GM13977 (cell line): ENCODE measurements around the gene EMILIN2.
"Not testable (repeated sequence)": the region's sequence is repeated elsewhere in the genome, so short reads cannot be mapped to it uniquely, and the experiment has no call there.

Experiments
- DNase-seq: peaks from one replicate; pipeline ENCODE4 v3.0.0; 2012; ENCODE audit warnings: low spot score
- in situ Hi-C: fragments of 300-500 bp; cut with MboI; formaldehyde crosslinking; loops from one replicate; pipeline ENCODE4 v1.12.0; 2022; ENCODE audit warnings: low sequenced_read_pairs, low pct_unique_long_range_greater_than_20kb, mixed read lengths, inconsistent platforms; ENCODE audit not compliant: unreplicated experiment
- TF ChIP-seq, protein P1 (sequence below): IDR thresholded peaks from 2 replicates; pipeline ENCODE4 v1.5.1; 2012; ENCODE audit warnings: mild to moderate bottlenecking, control low read depth; ENCODE audit not compliant: insufficient read depth; ENCODE audit errors: extremely low read depth, missing control alignments

The EMILIN2 gene

GRCh38 chr18:2846636-2847316 lies at the start of gene EMILIN2:
EMILIN2 (plus strand) TSS chr18:2847006; CDS start chr18:2847189, 183 bp downstream.
- TF ChIP-seq, protein P1, sequence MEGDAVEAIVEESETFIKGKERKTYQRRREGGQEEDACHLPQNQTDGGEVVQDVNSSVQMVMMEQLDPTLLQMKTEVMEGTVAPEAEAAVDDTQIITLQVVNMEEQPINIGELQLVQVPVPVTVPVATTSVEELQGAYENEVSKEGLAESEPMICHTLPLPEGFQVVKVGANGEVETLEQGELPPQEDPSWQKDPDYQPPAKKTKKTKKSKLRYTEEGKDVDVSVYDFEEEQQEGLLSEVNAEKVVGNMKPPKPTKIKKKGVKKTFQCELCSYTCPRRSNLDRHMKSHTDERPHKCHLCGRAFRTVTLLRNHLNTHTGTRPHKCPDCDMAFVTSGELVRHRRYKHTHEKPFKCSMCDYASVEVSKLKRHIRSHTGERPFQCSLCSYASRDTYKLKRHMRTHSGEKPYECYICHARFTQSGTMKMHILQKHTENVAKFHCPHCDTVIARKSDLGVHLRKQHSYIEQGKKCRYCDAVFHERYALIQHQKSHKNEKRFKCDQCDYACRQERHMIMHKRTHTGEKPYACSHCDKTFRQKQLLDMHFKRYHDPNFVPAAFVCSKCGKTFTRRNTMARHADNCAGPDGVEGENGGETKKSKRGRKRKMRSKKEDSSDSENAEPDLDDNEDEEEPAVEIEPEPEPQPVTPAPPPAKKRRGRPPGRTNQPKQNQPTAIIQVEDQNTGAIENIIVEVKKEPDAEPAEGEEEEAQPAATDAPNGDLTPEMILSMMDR = no peak
- in situ Hi-C loops = no loop called here
- DNase-seq = peak; percentile 87

GRCh38 chr18:2797951-2798350 lies 48.9 kb upstream of the EMILIN2 start:
- in situ Hi-C loops = no loop called here
- DNase-seq = peak; percentile 16
- TF ChIP-seq, protein P1 = no peak

GRCh38 chr18:2799369-2799768 lies 47.4 kb upstream of the EMILIN2 start:
- in situ Hi-C loops = no loop called here
- no peak for DNase-seq
- TF ChIP-seq, protein P1 = no peak

DNA sequence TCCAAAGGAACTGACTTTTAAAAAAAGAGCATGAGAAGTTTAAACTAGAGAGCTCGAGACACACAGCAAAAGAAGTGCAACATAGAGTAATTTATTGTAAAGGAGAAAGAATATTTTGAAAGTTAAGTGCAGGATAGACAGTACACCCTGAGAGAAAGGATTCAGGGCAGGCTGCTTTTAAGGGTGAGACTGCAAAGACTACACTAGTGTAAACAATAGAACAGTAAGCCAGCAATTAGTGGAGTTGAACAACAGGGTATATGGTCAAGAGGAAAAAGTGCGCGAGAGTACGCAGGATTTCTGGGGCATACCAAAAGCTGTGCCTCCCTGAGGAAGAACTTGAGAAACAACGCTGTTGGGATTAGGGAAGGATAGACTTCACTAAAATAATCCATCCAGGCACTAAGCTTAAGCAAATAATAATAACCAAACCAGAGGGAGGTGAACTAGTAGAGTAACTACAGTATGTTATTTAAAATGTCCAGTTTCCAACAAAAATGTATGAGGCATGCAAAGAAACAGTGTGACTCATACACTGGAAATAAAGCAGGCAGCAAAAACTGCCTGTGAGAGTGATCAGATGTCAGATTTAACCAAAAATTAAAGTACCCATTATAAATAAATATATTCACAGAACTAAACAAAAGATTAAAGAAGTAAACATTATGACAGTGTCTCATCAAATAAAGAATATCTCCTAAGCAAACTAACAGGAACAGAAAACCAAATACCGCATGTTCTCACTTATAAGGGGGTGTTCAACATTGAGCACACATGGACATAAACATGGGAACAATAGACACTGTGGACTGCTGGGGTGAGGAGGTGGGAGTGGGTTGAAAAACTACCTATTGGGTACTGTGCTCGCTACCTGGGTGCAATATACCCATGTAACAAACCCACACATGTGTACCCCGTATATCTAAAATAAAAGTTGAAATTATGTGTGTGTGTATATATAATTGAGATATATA lies 40.5 kb upstream of the EMILIN2 start:
- TF ChIP-seq, protein P1 = no peak
- in situ Hi-C loops = no loop called here
- DNase-seq = no peak

- in situ Hi-C loops, DNase-seq: not testable (repeated sequence)
Measured at GRCh38 chr18:2808640-2809039, 38.2 kb upstream of the EMILIN2 start.

- in situ Hi-C loops, DNase-seq: not testable (repeated sequence)
Measured at GRCh38 chr18:2809666-2810183, 37.1 kb upstream of the EMILIN2 start.

GRCh38 chr18:2811416-2811815 lies 35.4 kb upstream of the EMILIN2 start:
- DNase-seq = no peak
- TF ChIP-seq, protein P1 = no peak
- in situ Hi-C loops = no loop called here
